CD14-positive monocyte (primary cell): Measurements from ENCODE around the gene CEP131. TPM values are rescaled to one million over a fixed set of nuclear protein-coding genes. Genes with fewer than 3 reads are reported as not detected.

Experiments used
- DNase-seq, 3 donors: peaks; one replicate each; pipeline ENCODE4 v3.0.0-alpha.2; 2011 to 2022
- H2AFZ ChIP-seq: 2 replicates; pipeline ENCODE4 v1.6.0; 2012; ENCODE audit warnings: mild to moderate bottlenecking, low read depth, low read length, inconsistent platforms; ENCODE audit not compliant: insufficient read depth, poor library complexity, severe bottlenecking
- H3K27ac ChIP-seq, 2 donors: 1 replicate in 1 of 2; 2 replicates in 1 of 2; pipeline ENCODE4 v1.5.1; 2012 to 2013; ENCODE audit warnings: low read length in 2 of 2, control low read depth in 1 of 2, inconsistent platforms in 1 of 2, low read depth in 1 of 2, mild to moderate bottlenecking in 1 of 2
- H3K27me3 ChIP-seq, 2 donors: one replicate each; pipeline versions ENCODE4 v1.6.0 to v1.6.1; 2011 to 2013; ENCODE audit warnings: low read length in 2 of 2; ENCODE audit not compliant: control insufficient read depth in 2 of 2, insufficient read depth in 2 of 2
- H3K36me3 ChIP-seq, 2 donors: replicated peaks in 1 of 2; 1 replicate in 1 of 2; 2 replicates in 1 of 2; pipeline versions ENCODE4 v1.5.1 to v1.6.1; 2012 to 2013; ENCODE audit warnings: low read length in 2 of 2, control low read depth in 1 of 2, inconsistent platforms in 1 of 2, mild to moderate bottlenecking in 1 of 2; ENCODE audit not compliant: insufficient read depth in 2 of 2, control insufficient read depth in 1 of 2
- H3K4me1 ChIP-seq, 2 donors: 1 replicate in 1 of 2; 2 replicates in 1 of 2; pipeline versions ENCODE4 v1.5.1 to v1.6.1; 2012 to 2013; ENCODE audit warnings: low read length in 2 of 2, control low read depth in 1 of 2, inconsistent platforms in 1 of 2, mild to moderate bottlenecking in 1 of 2, moderate library complexity in 1 of 2; ENCODE audit not compliant: insufficient read depth in 2 of 2, control insufficient read depth in 1 of 2
- H3K4me2 ChIP-seq: replicated peaks from 2 replicates; pipeline ENCODE3; 2012; ENCODE audit warnings: low read length, moderate library complexity, mild to moderate bottlenecking; ENCODE audit not compliant: poor library complexity, severe bottlenecking; ENCODE audit errors: extremely low read depth
- H3K4me3 ChIP-seq, 3 experiments: fragments of 200-600 bp in 1 of 3; sonication (generic) in 1 of 3; replicated peaks in 1 of 3; 1 replicate in 2 of 3; 2 replicates in 1 of 3; pipeline ENCODE4 v1.5.1; 2011 to 2013; ENCODE audit warnings: low read length in 3 of 3, mild to moderate bottlenecking in 3 of 3, control low read depth in 2 of 3, low read depth in 2 of 3, inconsistent platforms in 1 of 3, moderate library complexity in 1 of 3
- H3K79me2 ChIP-seq: 2 replicates; pipeline ENCODE4 v1.6.0; 2012; ENCODE audit warnings: mild to moderate bottlenecking, control low read depth, inconsistent platforms, low read length, moderate library complexity; ENCODE audit not compliant: insufficient read depth
- H3K9ac ChIP-seq: 2 replicates; pipeline ENCODE4 v1.6.0; 2017; ENCODE audit warnings: low read length, mild to moderate bottlenecking; ENCODE audit not compliant: insufficient read depth, poor library complexity, severe bottlenecking
- H3K9me3 ChIP-seq, 2 donors: replicated peaks in 1 of 2; 1 replicate in 1 of 2; 2 replicates in 1 of 2; pipeline versions ENCODE4 v1.5.1 to v1.6.1; 2012 to 2013; ENCODE audit warnings: low read length in 2 of 2, control low read depth in 1 of 2; ENCODE audit not compliant: control insufficient read depth in 1 of 2, insufficient read depth in 1 of 2
- H4K20me1 ChIP-seq: 2 replicates; pipeline ENCODE4 v1.6.0; 2012; ENCODE audit warnings: mild to moderate bottlenecking, low read length, control low read depth, moderate library complexity; ENCODE audit not compliant: insufficient read depth
- H3K27ac Mint-ChIP-seq, 7 donors: one replicate each; pipeline ENCODE4 v1.8.0; 2020; ENCODE audit warnings: mild to moderate bottlenecking in 7 of 7, mixed read lengths in 7 of 7, moderate library complexity in 6 of 7, inconsistent platforms in 2 of 7
- H3K27me3 Mint-ChIP-seq, 3 donors: one replicate each; pipeline ENCODE4 v1.8.0; 2021 to 2022; ENCODE audit warnings: low read depth in 3 of 3, mild to moderate bottlenecking in 3 of 3, mixed read lengths in 3 of 3, moderate library complexity in 3 of 3, inconsistent platforms in 1 of 3
- H3K36me3 Mint-ChIP-seq, 2 donors: one replicate each; pipeline ENCODE4 v1.8.0; 2020; ENCODE audit warnings: mixed read lengths in 2 of 2, inconsistent platforms in 1 of 2, mild to moderate bottlenecking in 1 of 2
- H3K4me1 Mint-ChIP-seq: one replicate; pipeline ENCODE4 v1.8.0; 2020; ENCODE audit warnings: mild to moderate bottlenecking, mixed read lengths
- H3K4me3 Mint-ChIP-seq, 2 donors: one replicate each; pipeline ENCODE4 v1.8.0; 2020; ENCODE audit warnings: mild to moderate bottlenecking in 2 of 2, mixed read lengths in 2 of 2, moderate library complexity in 1 of 2
- H3K9me3 Mint-ChIP-seq, 7 donors: one replicate each; pipeline ENCODE4 v1.8.0; 2020 to 2022; ENCODE audit warnings: mixed read lengths in 7 of 7, mild to moderate bottlenecking in 6 of 7, moderate library complexity in 6 of 7, inconsistent platforms in 2 of 7
- CTCF ChIP-seq: fragments of 200-600 bp; IDR thresholded peaks from one replicate; pipeline ENCODE4 v1.8.0; 2022; ENCODE audit warnings: antibody characterized with exemption, mild to moderate bottlenecking
- WGBS: methylation state at CpG from one replicate; pipeline ENCODE4 v1.1.5; 2013; ENCODE audit warnings: missing lambda C conversion rate; ENCODE audit not compliant: insufficient coverage; 5-methylcytosine and 5-hydroxymethylcytosine counted together
- intact Hi-C, 2 donors: fragments of 100-400 bp; cut with micrococcal nuclease; formaldehyde crosslinking; loops; one replicate each; pipeline versions ENCODE4 v1.15.0 to v1.15.1; 2023
- polyA plus RNA-seq, 3 donors: library from polyadenylated mRNA; depleted of rRNA in 1 of 3; unstranded in 2 of 3; stranded (reverse) in 1 of 3; fragments of 300-500 nt in 2 of 3; fragments of >200 nt in 1 of 3; fragmentation: Illumina TruSeq in 2 of 3; gene quantifications; 1 replicate in 2 of 3; 2 replicates in 1 of 3; pipeline ENCODE4 v1.2.3, GENCODE V29; 2012 to 2021

Gene CEP131
- polyA plus RNA-seq, 3 donors, result 0.69 to 9.7 (median 1.0) TPM

- peaks cover 0 to 5% of the 10 kb centered on the region in 2 donors for H3K36me3 Mint-ChIP-seq
- H3K4me3 Mint-ChIP-seq, result no peak overlapping the region
- Histone ChIP-seq H3K79me2 (no peaks in the 10 kb centered on the region), H4K20me1 (no peaks in the 10 kb centered on the region), H2AFZ (no peak overlapping the region), H3K4me3 (no peak overlapping the region), H3K4me1 (no peaks in the 10 kb centered on the region), H3K27me3 (peaks cover 0 to 5% of the 10 kb centered on the region in 2 donors), H3K36me3 (no peaks in the 10 kb centered on the region), H3K9ac (no peak overlapping the region), H3K27ac (no peak overlapping the region), H3K4me2 (no peak overlapping the region), H3K9me3 (peaks cover 0 to 6% of the 10 kb centered on the region in 2 donors)
- peaks cover 3 to 11% (median 7%) of the 10 kb centered on the region in 7 donors for H3K9me3 Mint-ChIP-seq
- 65% methylated on average over 4 of the region's 8 CpGs for WGBS
- no peaks in the 10 kb centered on the region for H3K4me1 Mint-ChIP-seq
- intact Hi-C loops, result no loop called here
- H3K27ac Mint-ChIP-seq, result peak overlapping the region in 1 of 7 donors; percentile 69
- no peak for DNase-seq
- H3K27me3 Mint-ChIP-seq, result peaks cover 10 to 17% (median 10%) of the 10 kb centered on the region in 3 donors
- TF ChIP-seq CTCF, result no peak
Observed at GRCh38 chr17:81171941-81172340, 50.8 kb downstream of the CEP131 start.

DNA sequence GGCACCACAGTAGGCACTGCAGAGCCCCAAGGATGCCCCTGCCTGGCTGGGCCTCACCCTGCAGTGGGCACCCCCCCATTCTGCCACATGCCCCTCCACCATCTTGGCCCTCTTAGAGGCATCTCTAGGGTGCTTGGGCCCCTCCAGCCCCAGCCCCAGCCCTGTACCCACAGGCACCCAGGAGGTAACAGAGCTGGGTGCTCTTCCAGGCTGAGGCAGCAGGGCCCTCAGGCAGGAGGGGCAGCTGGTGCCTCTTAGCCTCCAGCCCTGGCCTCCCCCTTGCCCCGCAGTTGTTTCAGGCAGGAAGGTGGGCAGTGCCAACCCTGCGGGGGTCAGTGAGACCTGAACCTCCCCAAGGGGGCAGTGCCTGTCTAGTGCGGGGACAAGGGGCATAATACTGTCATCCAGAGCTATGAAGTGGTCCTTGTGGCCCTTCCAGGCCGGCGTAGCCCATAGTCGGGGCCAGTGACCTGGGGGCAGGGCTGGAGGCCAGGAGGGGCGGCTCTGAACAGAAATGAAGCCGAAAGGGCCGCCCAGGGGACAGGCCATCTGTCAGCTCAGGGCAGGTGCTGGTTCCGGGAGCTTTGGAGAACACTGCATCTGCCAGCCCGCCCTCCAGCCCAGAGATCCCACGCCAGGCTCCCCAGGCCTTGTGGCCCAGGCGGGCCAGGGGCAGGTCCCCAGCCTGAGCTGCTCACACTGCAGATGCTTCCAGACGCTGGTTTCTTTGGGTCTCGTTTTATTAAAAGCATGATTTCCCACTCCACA, 51.9 kb downstream of the CEP131 start:
- Histone ChIP-seq H4K20me1 (no peaks in the 10 kb centered on the region), H3K4me1 (peaks cover 0 to 4% of the 10 kb centered on the region in 2 donors), H3K27me3 (peaks cover 0 to 11% of the 10 kb centered on the region in 2 donors), H3K9me3 (peaks cover 0 to 6% of the 10 kb centered on the region in 2 donors), H3K79me2 (no peaks in the 10 kb centered on the region), H3K4me2 (no peak overlapping the region), H3K9ac (no peak overlapping the region), H3K27ac (no peak overlapping the region), H3K4me3 (no peak overlapping the region), H3K36me3 (no peaks in the 10 kb centered on the region), H2AFZ (no peak overlapping the region)
- WGBS, result 94% methylated on average over 14 of the region's 15 CpGs
- no peak overlapping the region for H3K27ac Mint-ChIP-seq
- intact Hi-C loops, result no loop called here
- no peak overlapping the region for H3K4me3 Mint-ChIP-seq
- no peaks in the 10 kb centered on the region for H3K4me1 Mint-ChIP-seq
- TF ChIP-seq CTCF, result no peak
- H3K9me3 Mint-ChIP-seq, result peaks cover 3 to 11% (median 7%) of the 10 kb centered on the region in 7 donors
- no peak for DNase-seq
- peaks cover 12 to 24% (median 16%) of the 10 kb centered on the region in 3 donors for H3K27me3 Mint-ChIP-seq
- H3K36me3 Mint-ChIP-seq, result peaks cover 0 to 5% of the 10 kb centered on the region in 2 donors
